ENCODE data around the gene LRP6.

LRP6 gene

GRCh38 chr12:12069821-12070548 is 196.9 kb downstream of the LRP6 start:
- no peak for DNase-seq

DNA sequence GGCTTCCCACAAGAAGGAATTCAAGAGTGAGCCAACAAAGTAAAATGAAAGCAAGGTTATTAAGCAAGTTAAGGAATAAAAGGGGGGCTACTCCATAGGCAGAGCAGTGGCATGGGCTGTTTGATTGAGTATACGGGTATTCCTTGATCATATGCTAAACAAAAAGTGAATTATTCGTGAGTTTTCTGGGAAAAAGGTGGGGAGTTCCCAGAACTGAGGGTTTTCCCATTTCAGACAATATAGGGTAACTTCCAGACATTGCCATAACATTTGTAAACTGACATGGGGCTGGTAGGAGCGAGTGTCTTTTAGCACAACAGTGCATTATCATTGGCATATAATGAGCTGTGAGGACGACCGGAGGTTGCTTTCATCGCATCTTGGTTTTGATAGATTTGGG is 198.1 kb downstream of the LRP6 start:
- DNase-seq, result no peak

Measured in NCI-H526 (cell line).